Jurkat, Clone E6-1 (cell line): ENCODE results near the gene RNASET2.
"Not testable (repeated sequence)": the region's sequence is repeated elsewhere in the genome, so short reads cannot be mapped to it uniquely, and the experiment has no call there.

Source experiments
- DNase-seq: peaks from one replicate; pipeline ENCODE4 v3.0.0-alpha.2; 2011; ENCODE audit warnings: low read depth, low spot score
- H3K4me3 ChIP-seq: 2 replicates; pipeline ENCODE4 v1.5.1; 2011; ENCODE audit warnings: mild to moderate bottlenecking, low read length, control low read depth, moderate library complexity

Gene RNASET2

DNA sequence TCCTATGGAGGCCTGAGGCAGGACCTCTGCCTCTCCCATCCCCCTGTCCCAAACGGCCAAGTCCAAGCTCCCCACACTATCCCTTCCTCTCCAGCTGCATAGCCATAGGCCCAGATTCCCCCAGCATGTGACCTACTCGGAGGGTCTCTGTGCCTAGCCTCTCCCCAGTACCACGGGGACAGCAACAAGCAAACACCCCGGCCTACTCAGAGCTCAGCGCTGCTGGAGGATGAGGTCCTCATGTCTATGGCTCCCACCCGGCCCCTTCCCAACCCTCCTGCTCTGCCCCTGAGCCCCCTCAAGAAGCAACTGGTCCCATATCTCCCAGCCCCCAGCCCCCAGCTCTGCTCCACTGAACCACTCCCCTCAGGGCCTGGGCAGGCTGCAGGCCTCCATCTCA, 24.2 kb downstream of the RNASET2 start:
- no peak overlapping the region for H3K4me3 ChIP-seq
- no peak for DNase-seq

DNA sequence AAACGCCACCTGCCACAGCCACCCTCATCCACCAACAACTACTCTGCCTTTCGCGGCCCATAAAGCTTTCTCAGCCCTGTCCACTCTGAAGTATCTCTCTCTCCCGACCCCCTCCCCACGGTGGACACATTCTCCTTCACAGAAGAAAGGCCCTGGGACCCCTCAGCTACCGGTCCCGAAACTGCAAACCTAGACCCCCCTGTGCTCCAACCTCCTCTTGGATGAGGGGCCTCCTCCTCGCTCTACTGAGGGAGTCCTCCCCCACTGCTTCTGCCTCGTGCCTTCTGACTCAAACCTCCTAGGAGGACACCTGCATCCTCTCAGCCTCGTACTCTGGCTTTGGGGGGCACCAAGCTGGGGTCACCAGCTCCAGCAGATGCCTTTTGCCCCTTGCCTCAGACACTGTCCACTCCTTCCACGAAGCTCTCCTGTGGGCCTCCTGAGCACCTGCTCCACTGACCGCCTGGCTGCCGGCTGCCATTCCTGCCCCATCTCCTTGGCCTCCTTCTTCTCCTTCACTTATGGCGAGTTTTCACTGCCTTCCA, 24.9 kb downstream of the RNASET2 start:
- no peak overlapping the region for H3K4me3 ChIP-seq
- no peak for DNase-seq

DNA sequence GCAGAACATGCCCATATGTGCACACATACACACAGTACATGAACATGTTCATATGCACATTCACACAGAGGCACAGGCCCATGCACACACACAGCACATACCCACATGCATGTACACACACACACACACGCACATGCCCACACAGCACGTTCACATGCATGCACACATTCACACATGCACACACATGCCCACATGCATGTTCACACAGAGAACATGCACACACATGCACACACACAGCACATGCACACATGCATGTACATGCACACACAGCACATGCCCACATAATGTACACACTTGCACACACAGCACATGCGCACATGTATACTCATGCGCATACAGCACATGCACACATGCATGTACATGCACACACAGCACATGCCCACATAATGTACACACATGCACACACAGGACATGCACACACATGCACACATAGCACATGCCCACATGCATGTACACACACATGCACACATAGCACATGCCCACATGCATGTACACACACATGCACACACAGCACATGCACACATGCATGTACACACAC, 25.9 kb downstream of the RNASET2 start:
- no peak overlapping the region for H3K4me3 ChIP-seq
- DNase-seq = no peak

DNA sequence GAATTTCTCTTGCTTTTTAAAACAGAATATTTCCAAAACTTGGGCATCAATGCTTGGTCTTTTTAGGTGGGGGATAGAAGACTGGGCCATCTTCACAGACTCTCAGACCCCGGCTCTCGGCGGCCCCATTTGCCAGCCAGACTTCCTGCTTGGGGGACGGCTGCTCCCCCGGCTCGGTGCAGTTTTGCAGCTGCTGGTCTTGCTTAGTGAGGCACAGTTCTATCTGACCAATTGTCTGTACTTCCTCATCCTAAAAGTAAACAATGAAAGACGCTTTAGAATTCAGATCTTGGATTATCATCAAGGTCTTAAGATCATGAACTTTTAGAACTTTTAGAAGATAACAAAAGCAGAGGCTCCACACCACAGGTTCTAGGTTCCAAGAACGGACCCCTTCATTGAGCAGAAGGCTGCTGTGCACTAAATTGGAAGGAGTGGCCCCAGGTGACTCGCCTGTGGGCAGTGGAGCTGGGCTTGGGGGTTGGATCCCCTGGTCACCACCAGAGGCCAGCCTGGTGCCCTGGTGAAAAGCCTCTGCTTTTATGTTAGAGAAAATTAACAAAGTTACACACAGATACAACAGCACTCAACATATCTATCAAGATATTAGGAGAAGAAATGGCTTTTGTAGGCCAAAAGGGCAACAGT, 26.7 kb downstream of the RNASET2 start:
- H3K4me3 ChIP-seq = no peak overlapping the region
- DNase-seq = no peak

DNA sequence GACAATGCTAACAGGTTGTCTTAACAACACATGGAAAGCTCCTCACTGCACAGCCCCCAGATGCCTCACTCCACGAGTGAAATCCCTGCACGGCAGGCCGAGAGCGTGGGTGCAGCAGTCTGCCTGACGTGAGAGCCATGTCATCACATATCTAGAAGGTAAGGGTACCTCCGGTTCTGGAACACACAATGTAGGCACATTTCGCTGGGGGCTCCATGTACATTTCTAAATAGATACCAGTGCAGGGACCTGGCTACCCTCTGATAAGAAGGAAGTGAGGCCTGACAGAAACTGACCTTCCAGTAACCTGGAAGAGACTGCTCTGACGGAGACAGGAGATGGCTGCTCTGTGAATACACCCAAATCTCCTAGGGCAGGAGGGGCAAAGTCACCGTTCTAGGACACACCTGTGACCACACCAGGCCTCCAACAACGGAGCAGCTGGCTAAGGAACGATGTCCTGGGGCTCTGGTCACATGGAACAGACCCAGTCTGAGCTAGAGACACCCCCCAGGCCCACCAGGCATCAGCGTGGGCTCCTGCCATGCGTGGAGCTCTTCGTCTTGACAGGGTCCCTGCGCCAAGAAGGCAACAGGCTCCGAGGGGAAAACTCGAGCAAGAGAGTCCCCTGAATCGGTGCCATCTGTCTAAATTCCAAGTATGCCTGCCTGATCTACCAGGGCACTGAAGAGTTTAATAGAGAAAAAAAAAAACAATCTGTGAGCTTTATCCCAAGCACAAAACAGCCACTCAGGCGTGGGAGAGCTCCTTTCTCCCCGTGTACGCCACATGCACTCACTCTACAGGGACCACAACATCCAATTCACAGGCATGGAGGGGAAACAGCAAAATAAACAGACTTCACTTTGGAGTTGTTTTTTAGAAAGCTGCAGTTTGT, 27.5 kb downstream of the RNASET2 start:
- no peak overlapping the region for H3K4me3 ChIP-seq
- DNase-seq = no peak

DNA sequence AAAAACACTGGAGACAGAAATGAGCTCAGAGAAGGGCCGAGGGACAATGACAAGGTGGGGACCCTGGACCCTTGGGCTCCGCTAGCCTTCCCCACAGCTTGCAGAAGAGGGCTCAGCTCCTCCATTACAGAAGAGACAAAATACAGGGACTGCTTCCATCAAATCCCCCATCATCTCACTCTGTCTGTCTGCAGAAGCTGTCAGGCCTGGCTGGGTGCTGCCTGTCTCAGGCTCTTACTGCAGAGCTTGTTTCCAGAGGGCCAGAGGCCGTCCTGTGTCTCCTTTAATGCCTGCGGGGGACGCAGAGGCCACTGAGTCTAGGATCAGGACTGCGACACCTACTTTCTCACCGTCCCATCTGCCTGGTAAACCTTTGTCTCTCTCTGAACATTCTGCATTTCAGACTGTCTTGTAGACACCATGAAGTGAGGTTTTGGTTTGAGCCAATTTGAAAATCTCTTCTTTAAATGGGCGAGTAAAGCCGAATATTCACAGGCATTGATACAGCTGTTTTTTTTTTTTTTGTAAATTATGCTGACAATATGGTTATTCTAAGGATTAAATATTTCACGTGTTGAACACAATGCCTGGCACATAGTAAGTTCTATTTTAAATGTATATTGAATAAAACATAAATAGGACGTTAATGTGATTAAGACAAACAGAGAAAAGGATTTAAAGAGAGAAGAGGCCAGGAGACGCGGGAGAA, 28.3 kb downstream of the RNASET2 start:
- no peak for DNase-seq

DNA sequence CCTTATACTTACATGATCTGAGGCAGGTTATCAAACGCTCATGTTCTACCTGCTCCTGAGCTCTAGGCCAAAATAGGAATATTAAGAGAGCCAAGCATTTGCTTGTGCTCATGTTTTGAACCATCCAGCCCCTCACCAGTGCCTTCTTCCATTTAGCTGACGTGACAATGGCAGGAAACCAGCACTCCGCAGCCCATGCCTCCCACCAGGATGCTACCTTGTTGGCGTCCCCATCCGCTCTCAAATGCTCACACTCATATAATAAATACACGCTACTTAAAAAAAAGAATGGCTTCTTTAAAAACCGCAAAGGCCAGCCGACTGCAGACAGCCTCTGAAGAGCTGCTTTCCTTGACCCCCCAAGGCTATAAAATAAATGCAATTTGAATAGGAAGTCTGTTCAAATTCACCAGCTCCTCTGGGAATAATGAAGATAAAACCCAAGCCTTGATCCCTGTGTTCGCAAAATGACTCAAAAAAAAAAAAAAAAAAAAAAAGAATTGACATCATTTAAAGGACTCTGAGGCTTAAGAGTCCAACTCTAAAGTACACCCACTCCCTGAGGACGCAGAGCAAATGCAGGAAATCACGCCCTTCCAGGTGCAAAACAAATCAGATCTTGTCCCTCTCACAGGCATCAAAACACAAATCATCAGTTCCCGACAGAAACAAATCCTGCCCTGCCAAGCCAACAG, 29.0 kb downstream of the RNASET2 start:
- DNase-seq = no peak
- H3K4me3 ChIP-seq = no peak overlapping the region

More for the DNA sequence above, 28.3 kb downstream of the RNASET2 start:
- H3K4me3 ChIP-seq = no peak overlapping the region

DNA sequence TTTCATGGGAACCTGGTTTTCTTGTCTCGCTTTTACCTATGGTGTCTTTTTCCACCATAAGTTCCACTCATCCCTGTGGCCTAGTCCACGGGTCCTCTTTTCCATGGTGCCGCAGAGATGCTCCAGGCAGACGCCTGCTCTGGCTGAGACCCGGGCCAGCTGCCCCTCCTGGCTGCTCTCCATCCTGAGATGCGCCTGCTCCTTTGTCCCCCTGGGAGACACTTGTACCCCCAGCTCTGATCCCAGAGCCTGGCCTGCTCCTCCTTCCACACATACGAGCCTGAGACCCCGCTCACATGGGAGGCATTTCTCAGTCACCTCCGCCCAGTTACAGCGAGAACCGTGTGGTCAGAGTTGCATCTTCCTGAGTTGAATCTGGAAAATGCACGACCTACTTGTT, 29.6 kb downstream of the RNASET2 start:
- H3K4me3 ChIP-seq = no peak overlapping the region
- DNase-seq = no peak

DNA sequence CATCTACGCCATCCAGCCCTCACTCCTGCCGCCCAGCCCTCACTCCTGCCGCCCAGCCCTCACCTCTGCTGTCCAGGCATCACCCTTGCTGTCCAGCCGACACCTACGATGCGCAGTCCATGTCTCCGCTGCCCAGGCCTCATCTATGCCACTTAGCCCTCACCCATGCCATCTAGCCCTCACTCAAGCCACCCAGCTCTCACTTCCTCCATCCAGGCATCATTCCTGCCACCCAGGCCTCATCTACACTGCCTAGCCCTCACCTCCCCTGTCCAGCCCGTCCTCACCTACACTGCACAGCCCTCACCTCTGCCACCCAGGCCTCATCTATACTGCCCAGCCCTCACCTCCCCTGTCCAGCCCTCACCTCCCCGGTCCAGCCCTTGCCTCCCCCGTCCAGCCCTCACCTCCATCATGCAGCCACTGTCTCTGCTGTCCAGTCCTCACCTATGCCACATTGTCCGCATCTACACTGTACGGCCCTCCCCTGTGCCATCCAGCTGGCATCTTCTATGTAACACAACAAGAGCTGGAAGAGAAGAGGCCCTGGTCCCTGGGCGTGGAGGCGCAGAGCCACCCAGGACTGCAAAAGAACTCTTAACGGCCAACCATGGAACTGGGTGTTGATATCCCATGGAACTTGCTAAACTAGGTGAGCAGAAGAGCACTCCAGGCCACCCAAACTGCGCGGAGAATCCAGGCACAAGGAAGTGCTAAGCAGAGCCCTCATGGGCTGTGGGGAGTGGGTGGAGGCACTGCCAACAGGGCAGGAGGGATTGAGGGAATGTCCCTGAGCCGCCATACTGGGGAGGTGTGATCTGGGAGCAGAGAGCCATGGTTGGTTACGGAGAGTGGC, 31.0 kb downstream of the RNASET2 start:
- no peak for DNase-seq
- no peak overlapping the region for H3K4me3 ChIP-seq

DNA sequence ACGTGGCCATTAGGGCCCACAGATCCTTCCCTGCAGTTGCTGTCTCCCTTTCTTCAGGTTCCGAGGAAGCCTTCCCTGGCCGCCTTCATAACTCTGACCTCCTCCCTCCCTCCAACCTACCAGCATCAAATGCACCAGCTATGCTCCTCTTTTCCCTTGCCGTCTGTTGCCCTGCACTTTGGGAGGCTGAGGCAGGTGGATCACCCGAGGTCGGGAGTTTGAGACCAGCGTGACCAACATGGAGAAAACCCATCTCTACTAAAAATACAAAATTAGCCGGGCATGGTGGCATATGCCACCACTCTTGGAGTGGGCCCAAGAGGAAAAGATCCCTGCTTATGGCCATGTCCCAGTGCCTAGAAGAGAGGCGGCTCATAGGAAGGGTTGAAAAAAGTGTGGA, 31.8 kb downstream of the RNASET2 start:
- H3K4me3 ChIP-seq = no peak overlapping the region
- DNase-seq = no peak

DNA sequence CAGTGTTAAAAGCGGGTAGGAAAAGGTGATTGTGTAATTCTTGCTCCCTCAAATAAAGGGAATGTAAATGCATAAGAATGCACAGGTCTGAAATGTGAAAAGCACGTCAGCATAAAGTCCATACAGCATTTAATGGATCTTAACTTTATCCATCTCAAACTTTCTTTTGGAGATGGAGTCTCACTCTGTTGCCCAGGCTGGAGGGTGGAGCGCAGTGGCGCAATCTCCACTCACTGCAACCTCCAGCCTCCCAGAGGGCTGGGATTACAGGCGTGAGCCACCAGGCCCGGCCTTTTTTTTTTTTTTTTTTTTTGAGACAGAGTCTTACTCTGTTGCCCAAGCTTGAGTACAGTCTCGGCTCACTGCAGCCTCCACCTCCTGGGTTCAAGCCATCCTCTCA, 33.4 kb downstream of the RNASET2 start:
- no peak for DNase-seq
- no peak overlapping the region for H3K4me3 ChIP-seq

DNA sequence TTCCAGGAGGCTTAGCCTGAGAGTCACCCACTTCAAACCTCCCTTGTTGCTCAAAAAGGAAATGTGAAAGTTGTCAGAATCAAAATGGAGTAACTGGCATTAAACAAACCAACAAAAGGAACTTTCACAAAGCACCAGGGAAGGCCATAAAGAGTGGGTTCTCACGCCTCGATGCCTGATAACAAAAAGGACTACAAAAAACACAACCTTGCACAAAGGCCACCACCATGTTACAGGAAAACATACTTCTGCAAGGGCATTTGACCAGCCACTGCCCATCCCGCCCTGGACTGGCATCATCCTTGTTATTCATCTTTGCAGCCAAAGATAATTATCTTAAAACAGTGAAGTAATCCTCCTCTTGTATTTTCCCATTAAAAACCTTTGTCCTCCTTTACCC, 34.8 kb downstream of the RNASET2 start:
- H3K4me3 ChIP-seq = no peak overlapping the region
- no peak for DNase-seq

DNA sequence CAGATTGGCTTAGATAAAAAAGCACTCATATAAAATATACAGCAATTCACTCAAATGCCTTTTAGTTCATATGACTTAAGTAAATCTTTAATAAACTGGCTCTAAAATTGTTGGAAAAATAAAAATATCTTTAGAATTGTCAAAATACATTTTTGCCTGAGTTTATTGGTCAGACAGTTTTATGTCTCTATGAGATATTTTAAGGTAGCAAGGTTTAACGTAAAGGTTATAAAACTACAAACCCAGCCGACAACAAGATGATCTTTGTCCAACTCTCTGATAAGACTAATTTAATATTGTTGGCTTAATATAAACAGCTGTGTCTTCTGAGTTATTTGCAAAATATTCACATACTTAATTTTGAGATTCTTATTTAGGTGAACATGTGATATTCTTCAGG, 39.5 kb downstream of the RNASET2 start:
- no peak for DNase-seq
- H3K4me3 ChIP-seq = no peak overlapping the region

DNA sequence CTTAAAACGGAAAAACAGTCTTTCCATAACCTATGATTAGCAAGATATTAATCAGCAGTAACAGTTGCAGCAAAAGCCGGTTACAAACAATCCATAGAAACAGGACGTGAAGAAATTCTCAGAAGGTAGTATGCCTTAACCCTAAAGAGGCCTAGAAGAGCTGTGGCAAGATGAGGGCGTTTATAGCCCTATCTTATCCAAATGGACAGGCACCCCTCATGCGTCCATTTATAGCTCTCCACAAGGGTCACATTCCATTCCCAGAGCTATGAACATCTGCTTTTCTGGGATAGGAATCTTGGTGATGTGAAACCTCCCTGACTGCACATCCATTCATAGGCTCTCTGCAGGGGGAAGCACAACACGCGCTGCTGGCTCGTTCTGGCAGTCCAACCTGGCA, 40.9 kb downstream of the RNASET2 start:
- DNase-seq, H3K4me3 ChIP-seq: not testable (repeated sequence)

DNA sequence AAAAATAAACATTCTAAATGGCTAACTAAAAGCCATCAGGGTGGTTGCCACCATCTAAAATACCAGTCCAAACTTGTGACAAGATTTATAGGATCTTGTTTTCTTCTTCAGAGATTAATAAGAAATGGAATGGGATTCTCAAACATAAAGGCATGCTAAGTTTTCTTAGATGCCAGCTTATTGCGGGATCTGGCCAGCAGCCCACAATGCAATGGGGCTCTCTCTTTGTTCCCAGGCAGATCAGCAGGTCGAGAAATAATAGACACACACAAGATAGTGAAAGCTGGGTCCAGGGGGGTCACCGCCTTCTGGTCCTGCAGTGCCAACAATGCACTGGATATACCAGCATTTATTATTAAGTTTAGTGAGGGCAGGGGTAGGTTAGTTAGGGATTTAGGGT, 41.4 kb downstream of the RNASET2 start:
- not testable (repeated sequence) for H3K4me3 ChIP-seq, DNase-seq

DNA sequence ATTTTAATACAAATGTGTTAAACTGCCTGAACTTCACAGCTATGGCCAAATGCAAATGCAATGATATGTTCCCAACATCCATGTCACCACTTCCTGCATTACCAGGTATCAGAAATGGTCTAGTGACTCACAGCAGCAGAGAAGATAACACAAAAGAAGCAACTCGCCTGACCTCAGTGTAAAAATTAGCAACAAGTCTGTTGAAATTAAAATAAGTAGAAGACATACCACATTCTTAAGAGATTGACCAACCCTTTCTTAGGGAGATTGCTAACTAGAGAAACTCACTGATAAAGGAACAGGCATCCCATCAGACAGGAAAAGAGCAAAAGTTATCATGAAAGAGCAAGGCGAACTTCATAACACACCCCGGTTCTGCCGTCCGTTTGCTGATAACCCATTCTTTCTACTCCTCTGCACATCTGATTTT, 45.1 kb downstream of the RNASET2 start:
- DNase-seq = no peak
- no peak overlapping the region for H3K4me3 ChIP-seq

DNA sequence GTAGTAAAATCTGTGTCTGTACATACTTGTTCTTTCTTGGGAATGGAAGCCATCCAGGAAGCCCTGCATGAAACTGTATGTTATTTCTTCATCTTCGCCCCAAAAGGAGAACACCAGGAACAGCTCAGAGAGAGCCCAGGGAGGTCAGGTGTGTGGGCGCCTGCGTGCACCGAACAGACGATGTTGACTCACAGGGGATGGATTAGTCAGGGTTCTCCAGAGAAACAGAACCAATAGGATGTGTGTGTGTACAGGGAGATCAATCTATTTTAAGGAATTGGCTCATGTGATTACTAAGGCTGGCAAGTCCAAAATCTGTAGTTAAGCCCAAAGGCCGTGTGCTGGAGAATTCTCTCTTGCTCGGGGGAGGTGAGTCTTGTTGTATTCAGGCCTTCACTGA, 45.7 kb downstream of the RNASET2 start:
- no peak overlapping the region for H3K4me3 ChIP-seq
- no peak for DNase-seq

DNA sequence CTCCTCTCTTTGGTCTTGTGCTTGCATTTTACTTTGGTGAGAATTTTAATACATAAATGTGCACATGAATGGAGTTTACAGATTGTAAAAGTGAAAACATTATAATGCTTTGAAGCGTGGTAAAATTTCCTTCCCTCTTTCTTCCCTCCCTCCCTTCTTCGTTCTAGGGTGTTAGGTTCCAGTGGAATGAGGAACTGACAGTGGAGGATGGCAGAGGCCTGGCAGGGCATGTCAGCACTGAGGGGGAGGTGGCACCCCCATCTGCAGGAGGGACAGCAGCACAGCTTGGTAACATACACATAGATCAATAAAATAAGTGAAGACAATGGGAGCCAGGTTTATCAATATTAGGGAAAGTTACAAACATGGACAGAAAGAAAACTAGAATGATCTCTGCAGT, 47.5 kb downstream of the RNASET2 start:
- DNase-seq = no peak
- H3K4me3 ChIP-seq = no peak overlapping the region
